GM12874 (cell line): Measurements from ENCODE around the gene ABCA13.

Experiments used
- CTCF ChIP-seq: IDR thresholded peaks from 2 replicates; pipeline ENCODE4 v1.5.1; 2011; ENCODE audit warnings: low read depth, mild to moderate bottlenecking, control low read depth, low read length, moderate library complexity; ENCODE audit not compliant: insufficient read depth

The ABCA13 gene

GRCh38 chr7:48300301-48300700 lies 129.0 kb downstream of the ABCA13 start:
- TF ChIP-seq CTCF, result no peak

- TF ChIP-seq CTCF, result no peak
Observed at GRCh38 chr7:48301201-48301600, 129.9 kb downstream of the ABCA13 start.

GRCh38 chr7:48304641-48305040 lies 133.4 kb downstream of the ABCA13 start:
- TF ChIP-seq CTCF, result no peak

- no peak for TF ChIP-seq CTCF
Observed at GRCh38 chr7:48305661-48306060, 134.4 kb downstream of the ABCA13 start.

GRCh38 chr7:48307041-48307714 lies 135.9 kb downstream of the ABCA13 start:
- no peak for TF ChIP-seq CTCF

- no peak for TF ChIP-seq CTCF
Observed at GRCh38 chr7:48309720-48310119, 138.5 kb downstream of the ABCA13 start.

- TF ChIP-seq CTCF, result no peak
Observed at GRCh38 chr7:48311464-48312100, 140.3 kb downstream of the ABCA13 start.
